Gastrocnemius medialis (tissue), 4 donors: ENCODE measurements around the gene GSX2. TPM values are rescaled to one million over a fixed set of nuclear protein-coding genes. Genes with fewer than 3 reads are reported as not detected.

Source experiments
- ATAC-seq, 2 donors: fragments of 150-250 bp; one replicate each; pipeline ENCODE4 v1.9.1; 2016
- DNase-seq, 2 donors: peaks; one replicate each; pipeline ENCODE4 v3.0.0-alpha.2; 2019
- H3K27ac ChIP-seq, 4 donors: fragments of 200-600 bp; sonication (generic); 1 replicate in 1 of 4; 2 replicates in 3 of 4; pipeline ENCODE4 v1.5.1; 2016 to 2018; ENCODE audit warnings: mild to moderate bottlenecking in 2 of 4, moderate library complexity in 1 of 4
- H3K27me3 ChIP-seq, 3 donors: fragments of 200-600 bp; sonication (generic) in 2 of 3; 1 replicate in 1 of 3; 2 replicates in 2 of 3; pipeline versions ENCODE4 v1.5.1 to v1.6.0; 2016 to 2019; ENCODE audit warnings: mild to moderate bottlenecking in 1 of 3, moderate library complexity in 1 of 3
- H3K36me3 ChIP-seq, 2 donors: fragments of 200-600 bp; sonication (generic) in 1 of 2; one replicate each; pipeline ENCODE4 v1.5.1; 2017 to 2018
- H3K4me1 ChIP-seq, 2 donors: fragments of 200-600 bp; sonication (generic) in 1 of 2; one replicate each; pipeline ENCODE4 v1.5.1; 2016 to 2017; ENCODE audit warnings: mild to moderate bottlenecking in 2 of 2
- H3K4me3 ChIP-seq, 4 donors: fragments of 200-600 bp; sonication (generic) in 3 of 4; 1 replicate in 1 of 4; 2 replicates in 3 of 4; pipeline ENCODE4 v1.5.1; 2016 to 2019; ENCODE audit warnings: mild to moderate bottlenecking in 2 of 4
- H3K9me3 ChIP-seq, 3 donors: fragments of 200-600 bp; sonication (generic) in 2 of 3; 1 replicate in 1 of 3; 2 replicates in 2 of 3; pipeline ENCODE4 v1.5.1; 2016 to 2019
- CTCF ChIP-seq, 5 experiments: fragments of 450-650 bp in 3 of 5; fragments of 200-600 bp in 2 of 5; sonication (generic) in 2 of 5; IDR thresholded peaks in 4 of 5; conservative IDR thresholded peaks in 1 of 5; 1 replicate in 4 of 5; 2 replicates in 1 of 5; pipeline ENCODE4 v1.5.1; 2016 to 2019; ENCODE audit warnings: antibody characterized with exemption in 5 of 5, mild to moderate bottlenecking in 3 of 5, moderate library complexity in 3 of 5
- POLR2A ChIP-seq, 2 donors: fragments of 450-650 bp; IDR thresholded peaks; one replicate each; pipeline ENCODE4 v1.6.1; 2017; ENCODE audit warnings: antibody characterized with exemption in 2 of 2, mild to moderate bottlenecking in 2 of 2, moderate library complexity in 2 of 2
- in situ Hi-C, 4 donors: fragments of 200-750 bp; cut with MboI; loops; one replicate each; pipeline versions ENCODE4 v1.15.0 to v1.8.0; 2017; ENCODE audit warnings: low sequenced_read_pairs in 4 of 4
- intact Hi-C: fragments of 100-400 bp; cut with DNase I; formaldehyde crosslinking; loops from one replicate; pipeline ENCODE4 v1.15.1; 2023; ENCODE audit warnings: low total_unique reads
- total RNA-seq, 4 donors: library from RNA; depleted of rRNA; stranded (reverse); fragments of >200 nt; gene quantifications; one replicate each; pipeline versions ENCODE4 v1.1.0 to v1.2.3, GENCODE V29; 2016

The GSX2 gene
- total RNA-seq, 4 donors from 2014 or later = not detected

GRCh38 chr4:54062392-54062791 is 37.6 kb upstream of the GSX2 start:
- no peaks in the 10 kb centered on the region for H3K9me3 ChIP-seq
- DNase-seq (no peak), ATAC-seq (no peak)
- peak overlapping the region; percentile 89 to 98 (median 94) for H3K4me3 ChIP-seq
- TF ChIP-seq CTCF (IDR thresholded peaks at IDR 0.05 in 4 of 5, conservative IDR thresholded peaks at IDR 0.05 in 1 of 5) (no peak), POLR2A (IDR thresholded peaks at IDR 0.05) (no peak)
- no peaks in the 10 kb centered on the region for H3K36me3 ChIP-seq
- H3K27me3 ChIP-seq = no peaks in the 10 kb centered on the region
- H3K27ac ChIP-seq = peak overlapping the region in 1 of 4 donors; percentile 91
- intact Hi-C loops (loop anchor here (5.0 to 10.0 kb wide), 4 partner anchors 40 to 1408 kb away; partner anchors contain the start of genes FIP1L1 and USP46), in situ Hi-C loops (no loop called here)
- peaks cover 54 to 55% of the 10 kb centered on the region in 2 donors for H3K4me1 ChIP-seq

DNA sequence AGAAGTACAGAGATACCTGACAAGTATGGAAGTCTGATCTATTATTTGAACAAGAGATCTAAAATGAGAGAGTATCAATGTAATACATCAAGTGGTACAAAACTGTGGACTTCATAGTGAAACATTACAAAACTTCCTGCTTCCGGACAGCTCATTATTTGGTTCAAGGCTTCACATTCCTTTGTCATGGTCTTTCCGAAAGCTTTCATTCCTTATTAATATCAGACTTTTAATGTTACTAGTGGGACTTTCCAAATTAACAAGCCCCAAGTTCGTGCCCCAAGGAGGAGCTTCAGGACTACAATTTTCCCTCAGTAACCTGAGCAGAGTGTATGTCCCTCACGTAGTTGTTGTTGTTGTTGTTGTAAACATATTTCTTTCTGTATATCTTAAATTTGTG is 36.7 kb upstream of the GSX2 start:
- intact Hi-C loops = loop anchor here (5.0 to 10.0 kb wide), 4 partner anchors 41 to 1408 kb away; partner anchors contain the start of genes FIP1L1 and USP46
- ATAC-seq (no peak), DNase-seq (no peak)
- Histone ChIP-seq H3K27ac (peak overlapping the region; percentile 83 to 94 (median 89)), H3K9me3 (no peaks in the 10 kb centered on the region), H3K4me3 (peak overlapping the region; percentile 89 to 98 (median 94)), H3K27me3 (no peaks in the 10 kb centered on the region), H3K36me3 (no peaks in the 10 kb centered on the region), H3K4me1 (peaks cover 47 to 48% of the 10 kb centered on the region in 2 donors)
- TF ChIP-seq POLR2A (IDR thresholded peaks at IDR 0.05) (no peak), CTCF (IDR thresholded peaks at IDR 0.05 in 4 of 5, conservative IDR thresholded peaks at IDR 0.05 in 1 of 5) (no peak)
- in situ Hi-C loops = no loop called here

- H3K4me3 ChIP-seq = peak overlapping the region; percentile 89 to 98 (median 94)
- ATAC-seq (peak; percentile 28 to 51), DNase-seq (peak in 1 of 2 donors; percentile 25)
- in situ Hi-C loops (no loop called here), intact Hi-C loops (loop anchor here (2.0 to 10.0 kb wide), 5 partner anchors 21 to 1409 kb away; partner anchors contain the start of genes FIP1L1 and USP46)
- H3K27ac ChIP-seq = peak overlapping the region; percentile 83 to 94 (median 89)
- no peaks in the 10 kb centered on the region for H3K27me3 ChIP-seq
- no peaks in the 10 kb centered on the region for H3K9me3 ChIP-seq
- H3K4me1 ChIP-seq = peaks cover 45 to 46% of the 10 kb centered on the region in 2 donors
- H3K36me3 ChIP-seq = no peaks in the 10 kb centered on the region
- no peak for TF ChIP-seq CTCF (IDR thresholded peaks at IDR 0.05 in 4 of 5, conservative IDR thresholded peaks at IDR 0.05 in 1 of 5)
- no peak for TF ChIP-seq POLR2A (IDR thresholded peaks at IDR 0.05)
Observed at GRCh38 chr4:54063737-54064316, 36.1 kb upstream of the GSX2 start.

DNA sequence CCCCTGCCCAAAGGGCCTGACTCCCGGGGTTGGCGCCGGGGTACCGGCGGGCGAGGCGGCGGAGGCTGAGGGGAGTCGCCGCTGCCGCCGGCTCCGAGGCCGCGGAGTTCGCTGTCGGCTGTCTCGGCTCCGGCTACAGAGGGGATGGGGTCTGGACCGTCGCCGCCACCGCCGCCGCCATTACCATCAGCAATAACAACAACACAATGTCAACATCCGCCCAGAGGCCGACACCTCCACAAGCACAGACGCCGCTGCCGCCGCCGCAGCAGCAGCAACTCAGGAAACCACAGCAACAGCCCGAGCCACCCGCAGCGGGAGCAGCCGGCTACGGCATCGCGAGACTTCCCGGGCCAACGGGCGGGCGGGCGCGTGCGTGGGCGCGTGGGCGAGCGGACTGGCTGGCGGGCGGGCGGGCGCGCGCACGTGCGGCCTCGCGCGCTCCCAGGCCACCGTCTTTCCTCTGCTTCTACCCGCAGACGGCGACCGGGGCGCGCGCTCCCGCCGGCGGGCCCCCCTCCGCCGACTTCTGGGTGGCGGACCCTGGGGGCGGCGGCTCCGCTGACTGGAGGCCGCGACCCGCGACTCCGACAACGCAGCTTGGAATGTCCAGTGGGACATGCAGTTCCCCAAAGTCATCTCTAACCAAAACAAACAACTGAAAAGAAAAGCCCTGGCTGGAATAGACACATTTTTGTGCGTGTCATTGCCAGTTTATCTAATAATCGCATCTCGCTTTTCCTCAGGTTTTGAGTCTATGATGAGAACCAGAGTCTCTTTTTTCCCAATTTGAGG is 35.4 kb upstream of the GSX2 start, which contains the start of gene CHIC2:
CHIC2 (minus strand) TSS at position 289 of the 795 bp plus-strand sequence. CDS start 305 bp downstream, outside the sequence.
- TF ChIP-seq POLR2A (IDR thresholded peaks at IDR 0.05) = peak; percentile 93 to 98
- TF ChIP-seq CTCF (IDR thresholded peaks at IDR 0.05 in 4 of 5, conservative IDR thresholded peaks at IDR 0.05 in 1 of 5) = peak in 1 of 5 experiments; percentile 8
- H3K36me3 ChIP-seq = no peaks in the 10 kb centered on the region
- intact Hi-C loops (loop anchor here (2.0 to 10.0 kb wide), 5 partner anchors 20 to 1410 kb away; partner anchors contain the start of genes FIP1L1 and USP46), in situ Hi-C loops (no loop called here)
- no peaks in the 10 kb centered on the region for H3K9me3 ChIP-seq
- H3K4me3 ChIP-seq = peak within 1 kb of the TSS; percentile 89 to 98 (median 94)
- H3K4me1 ChIP-seq = peaks cover 45 to 46% of the 10 kb centered on the region in 2 donors
- no peaks in the 10 kb centered on the region for H3K27me3 ChIP-seq
- H3K27ac ChIP-seq = peak within 1 kb of the TSS; percentile 83 to 94 (median 89)
- DNase-seq (peak; percentile 90 to 92), ATAC-seq (peak; percentile 90 to 91)
